ENCODE results near the gene CACNA1F. TPM values are rescaled to one million over a fixed set of nuclear protein-coding genes. Genes with fewer than 3 reads are reported as not detected.

The CACNA1F gene
- total RNA-seq: under 1 TPM; 0.43 to 0.55 TPM
- under 1 TPM; 0.10 to 0.41 TPM for polyA plus RNA-seq
- long read RNA-seq, donor 1: 0 reads
- long read RNA-seq, donor 2: 0 reads
- long read RNA-seq, donor 3: 0 reads
- long read RNA-seq, donor 4: 0 reads
- long read RNA-seq, donor 5: 0 reads

GRCh38 chrX:49233176-49233575 lies at the start of gene CACNA1F:
CACNA1F (minus strand) TSS chrX:49233340; CDS start chrX:49233309, 31 bp downstream.
- TF ChIP-seq CTCF (IDR thresholded peaks at IDR 0.05; ENCODE audit: control extremely low read depth, extremely low read depth): no peak
- Histone ChIP-seq H3K9me3 (ENCODE audit: control insufficient read depth in 4 of 4, insufficient read depth in 3 of 4, low read length in 3 of 4) (peaks cover 0 to 1% (median 0%) of the 10 kb centered on the region in 4 donors), H3K27ac (ENCODE audit: low read depth in 1 of 2, low read length in 1 of 2) (no peak within 1 kb of the TSS), H3K4me3 (no peak within 1 kb of the TSS), H3K36me3 (ENCODE audit: control insufficient read depth in 4 of 4, insufficient read depth in 4 of 4, low read length in 4 of 4) (no peaks in the 10 kb centered on the region), H3K27me3 (ENCODE audit: control insufficient read depth in 3 of 3, insufficient read depth in 3 of 3, low read length in 2 of 3) (no peaks in the 10 kb centered on the region), H3K4me1 (ENCODE audit: control insufficient read depth in 5 of 5, insufficient read depth in 5 of 5, low read length in 5 of 5) (no peaks in the 10 kb centered on the region), H3K9ac (ENCODE audit: insufficient read depth in 1 of 2, low read length in 2 of 2) (no peak within 1 kb of the TSS)
- no peak for ATAC-seq (ENCODE audit: insufficient read depth, low FRiP score)
- no peak for DNase-seq
- WGBS, 2 donors: 77 to 86% methylated on average over 9 of the region's 9 CpGs

- no peak overlapping the region for H3K27ac ChIP-seq (ENCODE audit: low read depth in 1 of 2, low read length in 1 of 2)
- H3K9ac ChIP-seq (ENCODE audit: insufficient read depth in 1 of 2, low read length in 2 of 2): no peak overlapping the region
- 49 to 75% methylated on average over 11 of the region's 11 CpGs for WGBS, 2 donors
- DNase-seq (peak; percentile 40 to 62 (median 57)), ATAC-seq (ENCODE audit: insufficient read depth, low FRiP score) (no peak)
- TF ChIP-seq CTCF (IDR thresholded peaks at IDR 0.05; ENCODE audit: control extremely low read depth, extremely low read depth): no peak
- H3K27me3 ChIP-seq (ENCODE audit: control insufficient read depth in 3 of 3, insufficient read depth in 3 of 3, low read length in 2 of 3): no peaks in the 10 kb centered on the region
- H3K9me3 ChIP-seq (ENCODE audit: control insufficient read depth in 4 of 4, insufficient read depth in 3 of 4, low read length in 3 of 4): no peaks in the 10 kb centered on the region
- no peak overlapping the region for H3K4me3 ChIP-seq
- no peaks in the 10 kb centered on the region for H3K4me1 ChIP-seq (ENCODE audit: control insufficient read depth in 5 of 5, insufficient read depth in 5 of 5, low read length in 5 of 5)
- H3K36me3 ChIP-seq (ENCODE audit: control insufficient read depth in 4 of 4, insufficient read depth in 4 of 4, low read length in 4 of 4): no peaks in the 10 kb centered on the region
These were observed 49.5 kb upstream of the CACNA1F start for GRCh38 chrX:49282647-49283011.

GRCh38 chrX:49278081-49278480 lies 44.9 kb upstream of the CACNA1F start:
- Histone ChIP-seq H3K27me3 (ENCODE audit: control insufficient read depth in 3 of 3, insufficient read depth in 3 of 3, low read length in 2 of 3) (no peaks in the 10 kb centered on the region), H3K4me1 (ENCODE audit: control insufficient read depth in 5 of 5, insufficient read depth in 5 of 5, low read length in 5 of 5) (peaks cover 0 to 3% (median 0%) of the 10 kb centered on the region in 5 donors), H3K4me3 (no peak overlapping the region), H3K9me3 (ENCODE audit: control insufficient read depth in 4 of 4, insufficient read depth in 3 of 4, low read length in 3 of 4) (no peaks in the 10 kb centered on the region), H3K27ac (ENCODE audit: low read depth in 1 of 2, low read length in 1 of 2) (no peak overlapping the region), H3K9ac (ENCODE audit: insufficient read depth in 1 of 2, low read length in 2 of 2) (no peak overlapping the region), H3K36me3 (ENCODE audit: control insufficient read depth in 4 of 4, insufficient read depth in 4 of 4, low read length in 4 of 4) (no peaks in the 10 kb centered on the region)
- DNase-seq (no peak), ATAC-seq (ENCODE audit: insufficient read depth, low FRiP score) (no peak)
- TF ChIP-seq CTCF (IDR thresholded peaks at IDR 0.05; ENCODE audit: control extremely low read depth, extremely low read depth): no peak
- 91 to 92% methylated on average over 3 of the region's 3 CpGs for WGBS, 2 donors

- Histone ChIP-seq H3K4me3 (no peak overlapping the region), H3K9me3 (ENCODE audit: control insufficient read depth in 4 of 4, insufficient read depth in 3 of 4, low read length in 3 of 4) (no peaks in the 10 kb centered on the region), H3K9ac (ENCODE audit: insufficient read depth in 1 of 2, low read length in 2 of 2) (no peak overlapping the region), H3K27ac (ENCODE audit: low read depth in 1 of 2, low read length in 1 of 2) (no peak overlapping the region), H3K4me1 (ENCODE audit: control insufficient read depth in 5 of 5, insufficient read depth in 5 of 5, low read length in 5 of 5) (peaks cover 0 to 6% (median 0%) of the 10 kb centered on the region in 5 donors), H3K27me3 (ENCODE audit: control insufficient read depth in 3 of 3, insufficient read depth in 3 of 3, low read length in 2 of 3) (no peaks in the 10 kb centered on the region), H3K36me3 (ENCODE audit: control insufficient read depth in 4 of 4, insufficient read depth in 4 of 4, low read length in 4 of 4) (no peaks in the 10 kb centered on the region)
- no peak for ATAC-seq (ENCODE audit: insufficient read depth, low FRiP score)
- DNase-seq: no peak
- 70 to 82% methylated on average over 3 of the region's 3 CpGs for WGBS, 2 donors
- TF ChIP-seq CTCF (IDR thresholded peaks at IDR 0.05; ENCODE audit: control extremely low read depth, extremely low read depth): no peak
These were observed 44.3 kb upstream of the CACNA1F start for GRCh38 chrX:49277535-49277830.

Measured in lung (tissue), 16 donors.